NT2/D1 (cell line): ENCODE data around the gene FBXL19.

Experiments
- DNase-seq: peaks from one replicate; pipeline ENCODE4 v3.0.0-alpha.2; 2011; ENCODE audit warnings: low read depth, low spot score
- H3K27me3 ChIP-seq: 2 replicates; pipeline ENCODE4 v1.6.0; 2011; ENCODE audit warnings: mild to moderate bottlenecking; ENCODE audit not compliant: insufficient read length, insufficient read depth
- H3K36me3 ChIP-seq: 2 replicates; pipeline ENCODE4 v1.6.1; 2011; ENCODE audit warnings: mild to moderate bottlenecking, low read length, mixed read lengths; ENCODE audit not compliant: insufficient read depth, insufficient read length
- H3K4me1 ChIP-seq: 2 replicates; pipeline ENCODE4 v1.5.1; 2011; ENCODE audit not compliant: insufficient read depth, insufficient read length
- H3K4me3 ChIP-seq: 2 replicates; pipeline ENCODE4 v1.5.1; 2011; ENCODE audit warnings: low read depth; ENCODE audit not compliant: insufficient read length
- H3K9ac ChIP-seq: 2 replicates; pipeline ENCODE4 v1.6.0; 2011; ENCODE audit warnings: low read depth; ENCODE audit not compliant: insufficient read length
- H3K9me3 ChIP-seq: 2 replicates; pipeline ENCODE4 v1.5.1; 2011; ENCODE audit warnings: mild to moderate bottlenecking, low read length; ENCODE audit not compliant: insufficient read depth
- SUZ12 ChIP-seq: IDR thresholded peaks from 2 replicates; pipeline ENCODE4 v1.6.1; 2011; ENCODE audit not compliant: insufficient read length, insufficient read depth; ENCODE audit errors: extremely low read depth
- YY1 ChIP-seq: IDR thresholded peaks from 2 replicates; pipeline ENCODE4 v1.6.1; 2011; ENCODE audit not compliant: insufficient read length, insufficient read depth
- ZNF274 ChIP-seq: IDR thresholded peaks from 2 replicates; pipeline ENCODE4 v1.6.1; 2011; ENCODE audit warnings: mild to moderate bottlenecking, low read depth, low read length

The FBXL19 gene

DNA sequence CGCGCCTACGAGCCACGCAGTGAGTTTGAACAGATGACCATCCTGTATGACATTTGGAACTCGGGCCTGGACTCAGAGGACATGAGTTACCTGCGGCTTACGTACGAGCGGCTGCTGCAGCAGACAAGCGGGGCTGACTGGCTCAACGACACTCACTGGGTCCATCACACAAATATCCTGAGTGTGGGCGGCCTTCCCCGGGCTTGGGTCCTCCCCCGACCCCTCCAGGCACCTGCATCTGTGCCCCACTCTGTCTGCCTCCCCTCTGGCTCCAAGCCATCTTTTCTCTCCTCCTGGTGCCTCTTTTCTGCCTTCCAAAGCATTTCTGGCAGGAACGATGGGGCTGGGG is 56.6 kb downstream of the FBXL19 start:
- TF ChIP-seq YY1 (no peak), SUZ12 (no peak)
- Histone ChIP-seq H3K27me3 (no peaks in the 10 kb centered on the region), H3K4me3 (no peak overlapping the region), H3K4me1 (peaks cover 11% of the 10 kb centered on the region), H3K36me3 (peaks cover 94% of the 10 kb centered on the region), H3K9ac (no peak overlapping the region), H3K9me3 (no peaks in the 10 kb centered on the region)
- DNase-seq, result no peak

DNA sequence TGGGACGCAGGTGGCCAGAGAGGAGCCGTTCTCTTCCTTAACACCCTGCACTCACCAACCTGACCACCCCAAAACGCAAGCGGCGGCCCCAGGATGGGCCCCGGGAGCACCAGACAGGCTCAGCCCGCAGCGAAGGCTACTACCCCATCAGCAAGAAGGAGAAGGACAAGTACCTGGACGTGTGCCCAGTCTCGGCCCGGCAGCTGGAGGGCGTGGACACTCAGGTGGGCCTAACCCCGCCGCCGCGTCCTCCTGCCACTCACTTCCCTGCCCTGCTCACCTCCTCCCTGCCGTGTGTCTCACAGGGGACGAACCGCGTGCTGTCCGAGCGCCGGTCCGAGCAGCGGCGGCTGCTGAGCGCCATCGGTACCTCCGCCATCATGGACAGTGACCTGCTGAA is 57.1 kb downstream of the FBXL19 start:
- DNase-seq, result no peak
- no peaks in the 10 kb centered on the region for H3K9me3 ChIP-seq
- H3K36me3 ChIP-seq, result peaks cover 93% of the 10 kb centered on the region
- TF ChIP-seq SUZ12, result no peak
- no peak for TF ChIP-seq YY1
- TF ChIP-seq ZNF274, result no peak
- no peaks in the 10 kb centered on the region for H3K27me3 ChIP-seq
- H3K9ac ChIP-seq, result no peak overlapping the region
- no peak overlapping the region for H3K4me3 ChIP-seq
- H3K4me1 ChIP-seq, result peaks cover 15% of the 10 kb centered on the region

DNA sequence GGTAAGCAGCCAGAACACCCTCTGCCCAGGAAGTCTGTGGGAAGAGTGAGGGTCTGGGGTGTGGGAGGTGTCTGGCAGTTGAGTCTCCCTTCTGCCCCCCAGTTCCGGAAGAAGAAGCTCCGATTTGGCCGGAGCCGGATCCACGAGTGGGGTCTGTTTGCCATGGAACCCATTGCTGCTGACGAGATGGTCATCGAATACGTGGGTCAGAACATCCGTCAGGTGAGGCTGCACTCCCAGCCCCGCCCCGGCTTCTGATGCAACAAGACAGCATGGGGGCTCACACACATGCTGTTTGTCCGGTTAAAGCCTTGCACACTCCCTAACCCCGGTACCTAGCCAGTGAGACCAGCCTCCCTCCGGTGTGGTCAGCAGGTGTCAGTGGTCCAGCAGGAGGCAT is 57.6 kb downstream of the FBXL19 start:
- peaks cover 93% of the 10 kb centered on the region for H3K36me3 ChIP-seq

DNA sequence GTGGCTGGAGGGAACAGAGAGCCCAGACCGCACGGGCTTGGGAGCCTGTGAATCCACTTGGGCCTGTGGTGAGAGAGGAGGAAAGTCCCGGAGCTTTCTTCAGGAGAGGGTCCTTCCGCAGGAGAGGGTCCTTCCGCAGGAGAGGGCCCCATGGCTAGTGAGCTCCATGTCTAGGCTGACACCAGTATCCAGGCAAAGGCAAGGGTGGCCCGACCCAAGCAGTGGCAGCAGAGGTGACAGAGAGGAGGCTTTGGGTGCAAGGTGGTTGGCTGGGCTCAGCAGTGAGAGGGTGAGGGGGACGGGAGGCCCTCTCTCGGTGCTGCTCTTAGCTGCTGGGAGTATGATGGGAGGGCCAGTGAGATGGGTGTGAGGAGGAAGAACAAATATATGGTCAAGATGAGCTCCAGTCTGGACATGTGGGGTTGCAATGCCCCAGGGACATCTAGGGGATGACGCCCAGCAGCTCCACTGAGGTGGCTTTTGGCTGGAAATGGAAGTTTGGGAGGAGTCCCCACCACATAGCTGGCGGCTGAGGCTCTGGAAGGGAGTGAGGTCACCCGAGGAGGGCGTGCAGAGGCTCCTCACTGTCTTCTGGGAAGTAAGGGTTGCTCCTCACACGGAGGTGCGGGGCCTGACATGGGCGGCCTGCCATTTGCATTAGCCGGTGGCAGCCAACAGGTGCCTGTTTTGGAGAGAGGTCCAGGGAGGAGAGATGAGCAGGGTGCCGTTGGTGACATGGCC is 59.3 kb downstream of the FBXL19 start:
- Histone ChIP-seq H3K36me3 (peaks cover 91% of the 10 kb centered on the region), H3K9ac (no peak overlapping the region), H3K4me1 (peaks cover 20% of the 10 kb centered on the region), H3K4me3 (no peak overlapping the region), H3K27me3 (no peaks in the 10 kb centered on the region), H3K9me3 (no peaks in the 10 kb centered on the region)
- no peak for DNase-seq
- TF ChIP-seq ZNF274 (no peak), SUZ12 (no peak), YY1 (no peak)

More for the DNA sequence above, 57.6 kb downstream of the FBXL19 start:
- no peak for TF ChIP-seq SUZ12
- TF ChIP-seq ZNF274, result no peak
- no peak overlapping the region for H3K4me3 ChIP-seq
- H3K9ac ChIP-seq, result no peak overlapping the region
- H3K4me1 ChIP-seq, result peaks cover 20% of the 10 kb centered on the region
- DNase-seq, result no peak
- H3K9me3 ChIP-seq, result no peaks in the 10 kb centered on the region
- H3K27me3 ChIP-seq, result no peaks in the 10 kb centered on the region

DNA sequence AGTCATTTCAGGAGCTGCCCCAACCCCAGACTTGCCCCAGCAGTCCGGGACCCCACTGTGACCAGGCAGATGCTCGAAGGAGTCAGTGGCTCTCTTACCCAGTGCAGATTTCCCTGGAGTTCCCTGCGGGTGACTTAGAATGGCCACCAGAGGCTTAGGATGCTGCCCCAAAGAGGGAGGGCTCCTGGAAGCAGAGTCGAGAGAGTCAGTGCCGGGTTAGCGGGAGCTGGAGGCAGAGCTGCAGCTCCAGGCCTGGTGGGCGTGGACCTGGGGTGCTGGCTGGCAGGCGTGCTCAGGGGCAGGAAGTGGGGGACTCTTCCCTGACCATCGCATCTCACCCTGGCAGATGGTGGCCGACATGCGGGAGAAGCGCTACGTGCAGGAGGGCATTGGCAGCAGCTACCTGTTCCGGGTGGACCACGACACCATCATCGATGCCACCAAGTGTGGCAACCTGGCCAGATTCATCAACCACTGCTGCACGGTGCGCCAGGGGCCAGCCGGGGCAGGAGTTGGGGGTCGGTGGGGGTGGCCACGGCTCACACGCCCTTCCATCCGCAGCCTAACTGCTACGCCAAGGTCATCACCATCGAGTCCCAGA is 60.0 kb downstream of the FBXL19 start:
- Histone ChIP-seq H3K36me3 (peaks cover 92% of the 10 kb centered on the region), H3K9ac (peak overlapping the region; percentile 2)
- TF ChIP-seq YY1 (no peak), SUZ12 (no peak), ZNF274 (no peak)

DNA sequence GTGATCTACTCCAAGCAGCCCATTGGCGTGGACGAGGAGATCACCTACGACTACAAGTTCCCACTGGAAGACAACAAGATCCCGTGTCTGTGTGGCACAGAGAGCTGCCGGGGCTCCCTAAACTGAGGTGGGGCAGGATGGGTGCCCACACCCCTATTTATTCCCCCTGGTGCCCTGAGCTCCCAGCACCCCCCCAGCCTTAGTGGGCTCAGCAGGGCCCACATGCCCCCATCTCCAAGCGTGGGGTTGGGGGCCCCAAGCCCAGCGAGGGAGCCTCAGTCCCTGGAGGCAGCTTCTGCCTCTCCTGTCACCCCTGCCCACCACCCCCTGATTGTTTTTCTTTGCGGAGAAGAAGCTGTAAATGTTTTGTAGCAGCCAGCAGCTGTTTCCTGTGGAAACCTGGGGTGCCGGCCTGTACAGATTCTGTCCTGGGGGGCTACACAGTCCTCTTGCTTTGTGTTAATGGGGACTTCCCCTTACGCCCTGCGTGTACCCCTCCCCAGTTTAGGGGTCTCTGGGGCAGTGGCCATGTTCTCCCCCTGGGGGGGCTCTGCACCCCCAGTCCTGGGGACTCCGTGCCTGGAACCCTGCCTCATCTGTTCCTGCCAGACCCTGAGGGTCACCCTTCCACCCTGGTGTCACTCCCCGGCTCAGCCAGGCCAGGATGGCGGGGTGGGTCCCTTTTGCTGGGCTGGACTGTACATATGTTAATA is 60.7 kb downstream of the FBXL19 start:
- peak overlapping the region; percentile 2 for H3K9ac ChIP-seq
- TF ChIP-seq ZNF274, result no peak
- TF ChIP-seq SUZ12, result no peak
- TF ChIP-seq YY1, result no peak
- H3K4me3 ChIP-seq, result no peak overlapping the region
- no peak for DNase-seq
- peaks cover 89% of the 10 kb centered on the region for H3K36me3 ChIP-seq
- H3K4me1 ChIP-seq, result peaks cover 18% of the 10 kb centered on the region
- no peaks in the 10 kb centered on the region for H3K9me3 ChIP-seq
- H3K27me3 ChIP-seq, result no peaks in the 10 kb centered on the region

More for the DNA sequence above, 60.0 kb downstream of the FBXL19 start:
- no peak for DNase-seq
- Histone ChIP-seq H3K9me3 (no peaks in the 10 kb centered on the region), H3K4me3 (no peak overlapping the region), H3K4me1 (peaks cover 20% of the 10 kb centered on the region), H3K27me3 (no peaks in the 10 kb centered on the region)
